ENCODE measurements around the gene SPIN1.

SPIN1 gene

DNA sequence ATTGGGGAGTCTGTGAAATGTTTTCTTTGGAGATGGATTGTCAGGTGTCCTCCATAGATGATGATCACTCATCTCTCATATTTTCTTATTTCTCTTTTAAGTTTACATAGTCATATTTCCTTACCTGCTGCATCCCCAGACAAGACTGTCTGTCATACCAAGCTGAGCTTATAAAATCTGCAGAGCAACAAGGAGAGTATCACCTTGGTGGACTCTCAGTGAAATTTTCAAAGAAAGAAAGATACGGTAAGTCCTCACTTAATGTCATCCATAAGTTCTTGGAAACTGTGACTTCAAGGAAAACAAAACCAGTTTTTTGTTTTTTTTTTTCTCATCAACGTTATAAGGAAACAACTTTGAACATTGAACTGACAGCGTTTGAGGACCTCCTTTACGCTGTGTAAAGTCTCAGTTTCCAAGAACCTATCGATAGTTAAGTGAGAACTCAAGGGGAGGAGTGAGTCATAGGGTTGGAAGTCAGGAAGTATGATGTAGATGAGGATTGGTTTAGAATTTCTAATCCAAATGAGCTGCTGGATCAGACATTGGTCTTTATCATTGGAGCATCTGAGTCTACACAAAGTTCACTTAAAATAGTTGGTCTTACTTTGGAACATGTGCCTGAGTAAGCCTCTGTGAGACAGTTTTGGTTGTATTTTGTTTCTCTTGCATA lies 45.5 kb downstream of the SPIN1 start:
- Mint-ChIP-seq H3K9me3 (peaks cover 2% of the 10 kb centered on the region), H3K27me3 (no peaks in the 10 kb centered on the region), H3K4me3 (no peak overlapping the region), H3K4me1 (peaks cover 35% of the 10 kb centered on the region), H3K27ac (peak overlapping the region; percentile 83), H3K36me3 (peaks cover 55% of the 10 kb centered on the region)
- CTCF ChIA-PET: interaction anchor here (0.5 kb wide), 1 partner anchor 8 kb away, joined by 3 read pairs; no protein-coding TSS in a partner anchor
- no peak for DNase-seq

DNA sequence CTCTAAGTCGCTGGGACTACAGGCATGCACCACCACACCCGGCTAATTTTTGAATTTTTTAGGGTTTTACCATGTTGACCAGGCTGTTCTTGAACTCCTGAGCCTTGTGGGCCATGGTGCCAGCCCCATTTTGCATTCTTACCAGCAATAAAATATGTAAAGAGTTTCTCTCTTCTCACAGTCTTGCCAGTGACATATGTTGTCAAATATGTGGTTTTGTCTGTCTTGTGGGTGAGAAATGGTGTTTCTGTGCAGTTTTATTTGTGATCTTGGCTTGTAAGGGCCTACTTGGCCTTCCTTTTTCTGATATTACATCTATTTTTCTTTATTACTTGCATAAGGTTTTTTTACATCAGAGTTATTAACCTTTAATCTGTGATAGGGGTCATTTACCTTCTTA lies 47.1 kb downstream of the SPIN1 start:
- peaks cover 38% of the 10 kb centered on the region for H3K4me1 Mint-ChIP-seq
- H3K9me3 Mint-ChIP-seq: peaks cover 2% of the 10 kb centered on the region
- peak overlapping the region; percentile 46 for H3K27ac Mint-ChIP-seq
- CTCF ChIA-PET: no interaction called here
- H3K4me3 Mint-ChIP-seq: no peak overlapping the region
- peaks cover 53% of the 10 kb centered on the region for H3K36me3 Mint-ChIP-seq
- DNase-seq: no peak
- no peaks in the 10 kb centered on the region for H3K27me3 Mint-ChIP-seq

DNA sequence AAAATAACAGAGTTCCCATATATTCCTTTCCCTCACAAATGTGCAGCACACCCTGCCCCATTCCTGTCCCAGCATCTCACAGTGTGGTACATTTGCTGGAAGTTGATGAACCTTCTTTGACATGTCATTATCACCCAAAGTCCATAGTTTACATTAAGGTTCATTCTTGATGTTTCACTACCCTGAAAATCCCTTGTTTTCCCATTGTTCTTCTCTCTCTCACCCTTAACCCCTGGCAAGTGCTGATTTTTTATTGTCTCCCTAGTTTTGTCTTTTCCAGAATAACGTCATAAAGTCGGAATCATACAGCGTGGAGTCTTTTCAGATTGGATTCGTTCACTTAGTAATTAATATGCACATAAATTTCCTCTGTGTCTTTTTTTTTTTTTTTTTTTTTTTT lies 48.1 kb downstream of the SPIN1 start:
- Mint-ChIP-seq H3K27ac (peak overlapping the region; percentile 68), H3K9me3 (peaks cover 2% of the 10 kb centered on the region), H3K4me3 (no peak overlapping the region), H3K4me1 (peaks cover 38% of the 10 kb centered on the region), H3K36me3 (peaks cover 54% of the 10 kb centered on the region), H3K27me3 (no peaks in the 10 kb centered on the region)
- DNase-seq: no peak
- CTCF ChIA-PET: no interaction called here

DNA sequence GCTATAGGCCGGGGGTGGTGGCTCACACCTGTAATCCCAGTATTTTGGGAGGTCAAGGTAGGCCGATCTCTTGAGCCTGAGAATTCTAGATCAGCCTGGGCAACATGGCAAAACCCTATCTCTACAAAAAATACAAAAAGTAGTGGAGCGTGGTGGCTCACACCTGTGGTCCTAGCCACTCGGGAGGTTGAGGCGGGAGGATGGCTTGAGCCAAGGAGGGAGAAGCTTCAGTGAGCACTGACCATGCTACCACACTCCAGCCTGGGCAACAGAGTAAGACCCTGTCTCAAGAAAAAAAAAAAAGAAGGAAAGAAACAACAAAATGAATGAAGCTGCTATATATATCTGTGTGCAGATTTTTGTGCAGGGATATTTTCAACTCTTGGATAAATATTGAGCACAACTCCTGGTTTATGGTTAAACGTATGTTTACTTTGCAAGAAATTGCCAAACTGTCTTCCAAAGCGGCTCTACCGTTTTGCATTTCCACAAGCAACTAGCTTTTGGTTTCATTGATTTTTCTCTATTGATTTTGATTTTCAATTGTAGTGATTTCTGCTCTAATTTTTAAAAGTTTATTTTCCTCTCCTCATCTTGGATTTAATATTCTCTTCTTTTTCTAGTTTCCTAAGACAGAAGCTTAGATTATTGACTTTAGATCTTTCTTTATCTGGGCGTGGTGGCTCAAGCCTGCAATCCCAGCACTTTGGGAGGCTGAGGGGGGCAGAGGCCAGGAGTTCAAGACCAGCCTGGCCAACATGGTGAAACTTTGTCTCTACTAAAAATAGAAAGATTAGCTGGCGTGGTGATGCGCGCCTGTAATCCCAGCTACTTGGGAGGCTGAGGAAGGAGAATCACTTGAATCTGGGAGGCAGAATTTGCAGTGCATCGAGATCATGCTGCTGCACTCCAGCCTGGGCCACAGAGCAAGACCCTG lies 49.2 kb downstream of the SPIN1 start:
- Mint-ChIP-seq H3K27ac (no peak overlapping the region), H3K4me1 (peaks cover 44% of the 10 kb centered on the region), H3K27me3 (no peaks in the 10 kb centered on the region), H3K9me3 (peaks cover 2% of the 10 kb centered on the region), H3K36me3 (peaks cover 52% of the 10 kb centered on the region), H3K4me3 (no peak overlapping the region)
- DNase-seq: no peak
- CTCF ChIA-PET: interaction anchor here (1.1 kb wide), 1 partner anchor 265 kb away, joined by 3 read pairs; no protein-coding TSS in a partner anchor

DNA sequence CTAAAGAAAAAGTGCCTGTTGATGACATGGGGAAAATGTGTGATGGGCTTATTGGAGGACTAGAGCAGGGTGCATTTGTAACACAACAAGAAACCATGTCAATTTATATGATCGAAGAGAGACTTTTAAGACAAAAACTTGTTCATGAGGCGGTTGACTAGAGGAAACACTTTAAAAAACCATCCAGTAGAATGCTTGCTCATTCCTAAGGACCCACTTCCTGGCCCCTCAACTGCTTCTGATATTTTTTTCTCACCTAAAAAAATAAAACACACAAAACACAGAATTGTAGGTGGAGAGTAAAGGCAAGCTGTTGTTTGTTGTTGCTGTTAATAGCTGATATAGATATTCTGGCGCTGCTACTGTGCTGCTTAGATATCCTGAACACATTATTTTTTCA lies 50.6 kb downstream of the SPIN1 start:
- Mint-ChIP-seq H3K4me1 (peaks cover 39% of the 10 kb centered on the region), H3K9me3 (peaks cover 4% of the 10 kb centered on the region)

DNA sequence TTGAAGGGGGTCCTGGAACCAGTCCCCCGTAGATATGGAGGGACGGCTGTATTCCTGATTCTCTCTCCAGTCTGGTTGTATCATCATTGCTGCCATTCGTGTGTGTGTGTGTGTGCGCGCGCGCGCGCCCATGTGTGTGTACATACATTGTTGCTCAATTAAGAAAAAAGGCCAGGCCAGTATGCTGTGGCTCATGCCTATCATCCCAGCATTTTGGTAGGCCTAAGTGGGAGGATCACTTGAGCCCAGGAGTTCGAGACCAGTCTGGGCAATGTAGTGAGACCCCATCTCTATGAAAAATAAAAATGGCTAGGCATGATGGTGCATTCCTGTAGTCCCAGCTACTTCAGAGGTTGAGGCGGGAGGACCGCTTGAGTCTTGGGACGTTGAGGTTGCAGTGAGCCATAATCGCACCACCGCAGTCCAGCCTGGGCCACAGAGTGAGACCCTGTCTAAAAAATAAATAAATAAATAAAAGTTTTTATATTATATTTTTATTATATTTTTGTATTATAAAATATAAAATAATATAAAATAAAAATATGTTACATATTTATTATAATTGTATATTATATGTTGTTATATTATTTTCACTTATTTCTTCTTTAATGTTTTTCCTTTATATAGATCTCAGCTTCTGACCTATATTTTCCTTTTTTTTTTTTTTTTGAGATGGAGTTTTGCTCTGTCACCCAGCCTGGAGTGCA lies 53.2 kb downstream of the SPIN1 start:
- peaks cover 23% of the 10 kb centered on the region for H3K4me1 Mint-ChIP-seq
- peaks cover 32% of the 10 kb centered on the region for H3K36me3 Mint-ChIP-seq
- CTCF ChIA-PET: interaction anchor here (1.5 kb wide), 1 partner anchor 9 kb away, joined by 5 read pairs; no protein-coding TSS in a partner anchor

More for the DNA sequence above, 50.6 kb downstream of the SPIN1 start:
- Mint-ChIP-seq H3K27me3 (no peaks in the 10 kb centered on the region), H3K27ac (no peak overlapping the region), H3K36me3 (peaks cover 45% of the 10 kb centered on the region), H3K4me3 (no peak overlapping the region)
- CTCF ChIA-PET: no interaction called here
- no peak for DNase-seq

DNA sequence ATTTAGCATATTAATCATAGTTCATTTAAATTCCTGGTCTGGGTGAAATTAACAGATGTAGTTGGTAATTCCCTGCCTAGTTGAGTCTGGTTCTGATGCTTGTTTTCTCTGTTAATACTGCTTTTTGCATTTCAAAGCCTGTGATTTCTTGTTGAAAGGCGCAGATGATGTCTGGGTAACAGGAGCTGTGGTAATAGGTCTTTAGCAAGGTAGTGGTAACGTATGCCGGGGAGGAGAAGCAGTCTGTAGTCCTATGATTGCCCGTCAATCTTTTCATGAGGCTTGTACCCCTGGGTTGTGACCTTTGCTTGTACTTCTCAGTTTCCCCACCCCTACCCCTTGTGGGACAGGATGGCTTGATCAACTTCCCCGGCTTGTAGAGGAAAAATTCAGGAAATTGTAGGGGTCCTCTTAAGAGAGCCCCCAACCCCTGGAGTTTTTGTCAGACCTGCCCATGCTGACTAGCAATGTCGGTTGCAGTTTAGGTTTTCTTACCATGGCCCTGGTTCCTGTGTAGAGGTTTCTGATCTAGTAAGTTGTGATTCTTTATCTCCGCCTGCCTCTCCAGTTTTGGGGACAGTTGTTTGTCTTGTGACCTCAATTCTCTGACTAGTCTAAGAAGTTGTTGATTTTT lies 55.4 kb downstream of the SPIN1 start:
- CTCF ChIA-PET: no interaction called here
- H3K4me3 Mint-ChIP-seq: no peak overlapping the region
- peaks cover 35% of the 10 kb centered on the region for H3K4me1 Mint-ChIP-seq
- peaks cover 19% of the 10 kb centered on the region for H3K36me3 Mint-ChIP-seq
- no peak for DNase-seq
- no peaks in the 10 kb centered on the region for H3K27me3 Mint-ChIP-seq
- peak overlapping the region; percentile 45 for H3K27ac Mint-ChIP-seq
- peaks cover 8% of the 10 kb centered on the region for H3K9me3 Mint-ChIP-seq

More for the DNA sequence above, 53.2 kb downstream of the SPIN1 start:
- H3K4me3 Mint-ChIP-seq: no peak overlapping the region
- no peak for DNase-seq
- no peak overlapping the region for H3K27ac Mint-ChIP-seq
- peaks cover 8% of the 10 kb centered on the region for H3K9me3 Mint-ChIP-seq
- H3K27me3 Mint-ChIP-seq: no peaks in the 10 kb centered on the region

DNA sequence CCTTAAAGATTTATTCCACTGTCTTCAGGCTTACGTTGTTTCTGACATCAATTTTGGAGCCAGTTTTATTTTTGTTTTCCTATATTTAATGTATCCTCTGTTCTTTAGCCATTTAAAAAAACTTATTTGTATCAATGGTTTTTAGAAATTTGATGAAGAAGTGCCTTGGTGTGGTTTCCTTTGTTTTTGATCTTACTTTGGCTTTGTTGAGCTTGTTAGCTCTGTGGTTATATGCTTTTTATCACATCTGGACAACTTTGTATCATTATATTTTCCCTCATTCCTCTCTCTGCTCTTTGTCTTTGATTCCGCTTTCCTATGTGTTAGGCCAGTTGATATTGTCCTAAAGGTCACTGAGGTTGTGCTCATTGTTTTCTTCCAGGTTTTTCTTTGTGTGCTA lies 58.5 kb downstream of the SPIN1 start:
- H3K36me3 Mint-ChIP-seq: peaks cover 19% of the 10 kb centered on the region

DNA sequence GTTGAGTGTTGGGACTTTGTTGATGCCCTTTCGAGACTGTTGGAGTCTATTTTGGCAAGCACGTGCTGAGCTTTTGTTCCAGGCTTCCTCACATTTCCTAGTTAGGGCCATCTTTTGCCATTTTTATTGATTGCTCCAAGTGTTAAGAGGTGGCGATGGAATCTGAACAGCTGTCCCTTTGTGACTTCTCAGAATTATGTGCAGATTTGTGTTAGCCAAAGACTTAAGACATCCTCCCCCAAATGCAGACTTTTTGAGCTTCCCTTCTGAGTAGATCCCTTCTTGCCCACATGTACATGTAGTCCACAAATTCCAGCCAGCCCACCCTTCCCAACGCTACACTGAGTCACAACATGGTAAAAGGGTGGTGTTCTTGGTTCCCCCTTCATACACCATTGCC lies 59.2 kb downstream of the SPIN1 start:
- H3K36me3 Mint-ChIP-seq: peaks cover 19% of the 10 kb centered on the region
- CTCF ChIA-PET: no interaction called here
- H3K4me1 Mint-ChIP-seq: peaks cover 30% of the 10 kb centered on the region
- H3K27ac Mint-ChIP-seq: no peak overlapping the region
- no peak for DNase-seq
- peaks cover 8% of the 10 kb centered on the region for H3K9me3 Mint-ChIP-seq
- H3K4me3 Mint-ChIP-seq: no peak overlapping the region
- H3K27me3 Mint-ChIP-seq: no peaks in the 10 kb centered on the region

More for the DNA sequence above, 58.5 kb downstream of the SPIN1 start:
- no peak overlapping the region for H3K27ac Mint-ChIP-seq
- peaks cover 8% of the 10 kb centered on the region for H3K9me3 Mint-ChIP-seq
- H3K4me1 Mint-ChIP-seq: peaks cover 36% of the 10 kb centered on the region
- no peak overlapping the region for H3K4me3 Mint-ChIP-seq
- no peaks in the 10 kb centered on the region for H3K27me3 Mint-ChIP-seq
- CTCF ChIA-PET: no interaction called here
- DNase-seq: no peak

DNA sequence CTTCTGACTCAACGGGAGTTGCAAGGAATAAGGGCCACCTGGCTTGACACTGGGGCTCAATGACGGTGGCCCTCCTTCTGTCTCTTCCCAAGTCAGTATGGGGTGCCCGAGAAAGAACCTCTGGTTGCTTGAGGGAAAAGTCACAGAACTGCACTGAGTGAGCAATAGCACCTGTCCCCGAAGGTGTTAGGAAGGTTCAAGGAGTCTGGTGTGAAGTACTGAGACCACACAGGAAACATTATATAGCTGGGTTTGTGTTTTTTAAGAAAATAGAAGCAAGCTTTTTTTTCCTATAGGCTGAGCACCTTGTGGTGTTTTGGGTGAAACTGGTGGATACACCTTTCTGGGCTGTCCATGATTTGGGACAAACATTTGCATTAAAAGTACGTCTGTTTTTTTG lies 62.9 kb downstream of the SPIN1 start:
- DNase-seq: no peak
- Mint-ChIP-seq H3K4me3 (no peak overlapping the region), H3K4me1 (peaks cover 22% of the 10 kb centered on the region), H3K27me3 (no peaks in the 10 kb centered on the region), H3K9me3 (peaks cover under 1% of the 10 kb centered on the region), H3K27ac (no peak overlapping the region), H3K36me3 (peaks cover 7% of the 10 kb centered on the region)
- CTCF ChIA-PET: no interaction called here

DNA sequence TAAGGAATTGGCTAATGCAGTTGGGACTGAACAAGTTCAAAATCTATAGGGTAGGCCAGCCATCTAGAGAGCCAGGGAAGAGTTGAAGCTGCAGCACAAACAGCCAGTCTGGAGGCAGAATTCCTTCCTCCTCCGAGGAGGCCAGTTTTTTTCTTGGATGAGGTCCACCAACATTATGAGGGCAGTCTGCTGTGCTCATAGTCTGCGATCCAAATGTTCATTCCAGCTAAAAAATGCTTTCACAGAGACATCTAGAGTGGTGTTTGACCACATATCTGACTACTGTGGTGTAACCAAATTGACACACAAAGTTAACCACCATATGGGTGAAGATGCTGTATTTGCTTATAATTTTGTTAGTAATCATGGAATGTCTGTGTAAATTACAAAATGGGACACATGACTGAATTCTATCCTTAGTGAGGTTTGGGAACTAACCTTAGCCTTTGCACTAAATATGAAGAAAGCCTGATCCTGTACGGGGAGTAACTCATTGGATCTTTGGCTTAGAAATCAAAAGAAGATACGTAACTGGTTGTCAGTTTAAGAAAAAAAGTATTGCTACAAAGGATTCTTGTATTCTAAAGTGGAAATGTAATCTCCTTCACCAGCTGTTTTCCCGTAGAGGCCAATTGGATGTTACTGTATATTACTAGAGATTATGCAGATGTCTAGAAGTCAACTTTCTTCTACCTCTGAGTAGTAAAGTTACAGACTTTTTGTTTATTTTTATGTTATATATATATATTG lies 70.6 kb downstream of the SPIN1 start:
- Mint-ChIP-seq H3K4me1 (no peaks in the 10 kb centered on the region), H3K27me3 (no peaks in the 10 kb centered on the region), H3K9me3 (no peaks in the 10 kb centered on the region), H3K36me3 (peaks cover 4% of the 10 kb centered on the region), H3K27ac (no peak overlapping the region), H3K4me3 (no peak overlapping the region)
- CTCF ChIA-PET: no interaction called here
- DNase-seq: no peak

DNA sequence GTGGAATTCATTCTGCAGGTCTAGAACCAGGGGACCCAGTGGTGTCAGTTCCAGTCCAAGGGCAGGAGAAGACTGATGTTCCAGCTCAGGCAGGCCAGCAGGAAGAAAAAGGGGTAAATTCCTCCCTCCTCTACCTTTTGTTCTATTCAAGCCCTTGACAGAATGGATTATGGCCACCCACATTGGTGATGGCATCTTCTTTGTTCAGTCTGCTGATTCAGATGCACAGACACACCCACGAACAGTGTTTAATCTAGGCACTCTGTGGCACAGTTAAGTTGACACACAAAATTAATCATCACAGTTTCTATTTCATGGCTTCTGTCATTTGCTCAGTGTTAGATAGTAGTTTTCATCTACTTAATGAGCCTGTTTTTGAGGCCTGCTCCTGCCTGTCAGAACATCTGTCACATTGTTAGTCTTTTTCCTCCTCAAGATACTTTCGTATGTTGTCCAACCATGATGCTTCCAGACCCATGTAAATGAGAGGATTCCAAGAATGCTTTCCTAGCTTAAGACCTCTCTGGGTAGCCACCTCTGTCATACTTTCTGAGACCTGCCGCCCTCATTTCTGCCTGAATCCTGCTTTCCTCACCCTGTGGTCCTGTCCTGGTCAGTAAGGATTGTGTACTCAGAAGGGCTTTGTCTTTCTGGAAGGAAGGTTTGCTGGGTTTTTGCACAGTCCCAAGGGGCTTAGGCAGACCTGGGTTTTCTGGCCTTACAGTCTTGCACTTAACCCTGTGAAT lies 72.5 kb downstream of the SPIN1 start:
- H3K36me3 Mint-ChIP-seq: peaks cover 4% of the 10 kb centered on the region
- H3K4me3 Mint-ChIP-seq: no peak overlapping the region
- no peaks in the 10 kb centered on the region for H3K9me3 Mint-ChIP-seq
- H3K27me3 Mint-ChIP-seq: no peaks in the 10 kb centered on the region
- no peaks in the 10 kb centered on the region for H3K4me1 Mint-ChIP-seq
- no peak for DNase-seq
- no peak overlapping the region for H3K27ac Mint-ChIP-seq
- CTCF ChIA-PET: interaction anchor here (1.1 kb wide), 1 partner anchor 13 kb away, joined by 3 read pairs; no protein-coding TSS in a partner anchor

DNA sequence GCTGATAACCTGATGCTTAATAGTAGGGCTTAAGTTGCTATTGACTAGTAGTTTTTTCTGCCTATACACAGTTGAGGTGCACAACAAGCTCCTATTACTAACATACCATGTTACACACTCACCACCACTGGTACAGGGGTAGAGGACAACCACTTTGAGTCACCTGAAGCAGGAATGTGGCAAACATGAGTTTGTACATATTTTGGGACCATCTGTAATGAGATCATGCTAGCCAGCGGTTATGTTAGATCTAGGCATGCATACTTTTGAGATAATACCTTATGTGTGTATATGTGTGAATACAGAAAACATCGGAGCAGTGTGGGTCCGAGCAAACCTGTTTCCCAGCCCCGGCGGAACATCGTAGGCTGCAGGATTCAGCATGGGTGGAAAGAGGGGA lies 73.9 kb downstream of the SPIN1 start:
- CTCF ChIA-PET: interaction anchor here (1.1 kb wide), 1 partner anchor 12 kb away, joined by 3 read pairs; no protein-coding TSS in a partner anchor
- H3K9me3 Mint-ChIP-seq: no peaks in the 10 kb centered on the region
- no peak overlapping the region for H3K27ac Mint-ChIP-seq
- H3K36me3 Mint-ChIP-seq: peaks cover 3% of the 10 kb centered on the region
- no peaks in the 10 kb centered on the region for H3K27me3 Mint-ChIP-seq
- no peak for DNase-seq
- H3K4me1 Mint-ChIP-seq: no peaks in the 10 kb centered on the region
- no peak overlapping the region for H3K4me3 Mint-ChIP-seq

Measured in activated naive CD4-positive, alpha-beta T cell treated with anti-CD3 and anti-CD28 coated beads, Interleukin-2, amount 10 ng/mL, durations not matched to agents 7 days and 5 days (primary cell).